Vagina (tissue), 2 donors: ENCODE measurements around the gene CCDC177.

ENCODE experiments used
- POLR2A ChIP-seq, 2 donors: fragments of 450-650 bp; IDR thresholded peaks; one replicate each; pipeline ENCODE4 v1.6.1; 2017; ENCODE audit warnings: antibody characterized with exemption in 2 of 2, mild to moderate bottlenecking in 2 of 2, moderate library complexity in 2 of 2
- POLR2AphosphoS5 ChIP-seq, 2 donors: sonication (generic); formaldehyde crosslinking; IDR thresholded peaks; one replicate each; pipeline ENCODE4 v1.9.0; 2017; ENCODE audit warnings: antibody characterized with exemption in 2 of 2, mild to moderate bottlenecking in 2 of 2, low read depth in 1 of 2; ENCODE audit not compliant: insufficient read depth in 1 of 2
- TF ChIP-seq, protein P1 (sequence below), 3 experiments: fragments of 450-650 bp in 2 of 3; fragments of 200-600 bp in 1 of 3; sonication (generic) in 1 of 3; IDR thresholded peaks; one replicate each; pipeline ENCODE4 v1.5.1; 2017 to 2019; ENCODE audit warnings: antibody characterized with exemption in 3 of 3, mild to moderate bottlenecking in 2 of 3, moderate library complexity in 2 of 3

DNA sequence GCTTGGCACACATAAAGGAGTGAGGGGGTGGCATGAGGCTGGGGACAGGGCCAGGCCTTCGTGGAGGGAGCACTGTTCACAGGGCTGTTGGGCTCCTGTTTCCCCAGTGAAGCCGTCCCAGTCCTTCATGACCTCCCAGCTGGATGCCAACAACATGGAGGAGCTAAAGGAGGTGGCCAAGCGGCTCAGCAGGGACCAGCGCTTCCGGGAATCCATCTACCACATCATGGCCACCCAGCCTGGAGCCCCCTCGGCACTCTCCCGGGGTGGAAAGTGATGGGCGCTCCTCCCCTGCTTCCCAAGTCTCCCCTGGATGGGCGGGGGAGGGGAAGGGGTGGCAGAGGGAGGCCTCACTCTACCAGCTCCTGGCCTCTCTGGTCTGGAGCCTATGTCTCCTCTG lies 46.5 kb downstream of the CCDC177 start:
- TF ChIP-seq, protein P1, sequence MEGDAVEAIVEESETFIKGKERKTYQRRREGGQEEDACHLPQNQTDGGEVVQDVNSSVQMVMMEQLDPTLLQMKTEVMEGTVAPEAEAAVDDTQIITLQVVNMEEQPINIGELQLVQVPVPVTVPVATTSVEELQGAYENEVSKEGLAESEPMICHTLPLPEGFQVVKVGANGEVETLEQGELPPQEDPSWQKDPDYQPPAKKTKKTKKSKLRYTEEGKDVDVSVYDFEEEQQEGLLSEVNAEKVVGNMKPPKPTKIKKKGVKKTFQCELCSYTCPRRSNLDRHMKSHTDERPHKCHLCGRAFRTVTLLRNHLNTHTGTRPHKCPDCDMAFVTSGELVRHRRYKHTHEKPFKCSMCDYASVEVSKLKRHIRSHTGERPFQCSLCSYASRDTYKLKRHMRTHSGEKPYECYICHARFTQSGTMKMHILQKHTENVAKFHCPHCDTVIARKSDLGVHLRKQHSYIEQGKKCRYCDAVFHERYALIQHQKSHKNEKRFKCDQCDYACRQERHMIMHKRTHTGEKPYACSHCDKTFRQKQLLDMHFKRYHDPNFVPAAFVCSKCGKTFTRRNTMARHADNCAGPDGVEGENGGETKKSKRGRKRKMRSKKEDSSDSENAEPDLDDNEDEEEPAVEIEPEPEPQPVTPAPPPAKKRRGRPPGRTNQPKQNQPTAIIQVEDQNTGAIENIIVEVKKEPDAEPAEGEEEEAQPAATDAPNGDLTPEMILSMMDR (IDR thresholded peaks at IDR 0.05) = no peak
- TF ChIP-seq POLR2A (IDR thresholded peaks at IDR 0.05) (no peak), POLR2AphosphoS5 (IDR thresholded peaks at IDR 0.05; ENCODE audit: insufficient read depth in 1 of 2, low read depth in 1 of 2) (no peak)
